ENCODE measurements around the gene RBPJ. TPM values are rescaled to one million over a fixed set of nuclear protein-coding genes. Genes with fewer than 3 reads are reported as not detected.

RBPJ gene
- total RNA-seq, 4 donors from 2014 or later = 115 to 214 (median 173) TPM

GRCh38 chr4:26424838-26425237 is 104.0 kb downstream of the RBPJ start:
- no peak for TF ChIP-seq CTCF (IDR thresholded peaks at IDR 0.05; ENCODE audit: low read depth)

- TF ChIP-seq CTCF (IDR thresholded peaks at IDR 0.05; ENCODE audit: low read depth) = no peak
Measured at GRCh38 chr4:26425953-26426352, 105.1 kb downstream of the RBPJ start.

GRCh38 chr4:26426892-26427291 is 106.1 kb downstream of the RBPJ start:
- no peak for TF ChIP-seq CTCF (IDR thresholded peaks at IDR 0.05; ENCODE audit: low read depth)

GRCh38 chr4:26429910-26430309 is 109.1 kb downstream of the RBPJ start:
- no peak for TF ChIP-seq CTCF (IDR thresholded peaks at IDR 0.05; ENCODE audit: low read depth)

GRCh38 chr4:26431461-26432180 is 110.8 kb downstream of the RBPJ start:
- TF ChIP-seq CTCF (IDR thresholded peaks at IDR 0.05; ENCODE audit: low read depth) = no peak

- TF ChIP-seq CTCF (IDR thresholded peaks at IDR 0.05; ENCODE audit: low read depth) = no peak
Measured at GRCh38 chr4:26432419-26432818, 111.6 kb downstream of the RBPJ start.

GRCh38 chr4:26433556-26433955 is 112.7 kb downstream of the RBPJ start:
- TF ChIP-seq CTCF (IDR thresholded peaks at IDR 0.05; ENCODE audit: low read depth) = no peak
